HG02840 (cell line): ENCODE measurements around the gene TTC39C.
A peak's percentile ranks its signal among the peaks of the same experiment; 100 is the strongest.

Experiments used
- ATAC-seq: cut with Tn5 transposase; IDR thresholded peaks from one replicate; pipeline ENCODE4 v1.9.1; 2021; ENCODE audit warnings: mild to moderate bottlenecking, moderate library complexity, moderate number of reproducible peaks; ENCODE audit not compliant: unreplicated experiment, low FRiP score

The TTC39C gene

GRCh38 chr18:23990474-23991410 lies 23.8 kb upstream of the TTC39C start:
- ATAC-seq, result no peak

GRCh38 chr18:23992089-23992940 lies 22.2 kb upstream of the TTC39C start:
- no peak for ATAC-seq

GRCh38 chr18:23992941-23993280 lies 21.6 kb upstream of the TTC39C start:
- no peak for ATAC-seq

- no peak for ATAC-seq
Observed at GRCh38 chr18:23994361-23994902, 20.1 kb upstream of the TTC39C start.

GRCh38 chr18:23995180-23995579 lies 19.4 kb upstream of the TTC39C start:
- ATAC-seq, result no peak

GRCh38 chr18:23998018-23998417 lies 16.5 kb upstream of the TTC39C start:
- no peak for ATAC-seq

GRCh38 chr18:23998820-23999219 lies 15.7 kb upstream of the TTC39C start:
- ATAC-seq, result no peak

- no peak for ATAC-seq
Observed at GRCh38 chr18:24000613-24001490, 13.7 kb upstream of the TTC39C start.

- ATAC-seq, result no peak
Observed at GRCh38 chr18:24002479-24002878, 12.1 kb upstream of the TTC39C start.

- no peak for ATAC-seq
Observed at GRCh38 chr18:24003288-24003687, 11.3 kb upstream of the TTC39C start.

- ATAC-seq, result no peak
Observed at GRCh38 chr18:24003903-24004640, 10.5 kb upstream of the TTC39C start.

GRCh38 chr18:24006712-24007313 lies 7.7 kb upstream of the TTC39C start:
- no peak for ATAC-seq

GRCh38 chr18:24009246-24009645 lies 5.3 kb upstream of the TTC39C start:
- no peak for ATAC-seq

- peak; percentile 39 for ATAC-seq
Observed at GRCh38 chr18:24009651-24010333, 4.8 kb upstream of the TTC39C start.

- no peak for ATAC-seq
Observed at GRCh38 chr18:24010673-24011072, 3.9 kb upstream of the TTC39C start.

GRCh38 chr18:24011123-24011917 lies 3.2 kb upstream of the TTC39C start:
- ATAC-seq, result no peak

- no peak for ATAC-seq
Observed at GRCh38 chr18:24013051-24013450, 1.5 kb upstream of the TTC39C start.
